HG02938 (cell line): ENCODE measurements around the gene LRP11.
"Not testable (repeated sequence)": the region's sequence is repeated elsewhere in the genome, so short reads cannot be mapped to it uniquely, and the experiment has no call there.

Experiments used
- ATAC-seq: cut with Tn5 transposase; IDR thresholded peaks from one replicate; pipeline ENCODE4 v1.9.1; 2021; ENCODE audit warnings: mild to moderate bottlenecking, moderate library complexity; ENCODE audit not compliant: unreplicated experiment

Gene LRP11

GRCh38 chr6:149871182-149871581 is 7.0 kb upstream of the LRP11 start:
- ATAC-seq, result no peak

GRCh38 chr6:149869275-149869892 is 5.2 kb upstream of the LRP11 start:
- ATAC-seq, result no peak

DNA sequence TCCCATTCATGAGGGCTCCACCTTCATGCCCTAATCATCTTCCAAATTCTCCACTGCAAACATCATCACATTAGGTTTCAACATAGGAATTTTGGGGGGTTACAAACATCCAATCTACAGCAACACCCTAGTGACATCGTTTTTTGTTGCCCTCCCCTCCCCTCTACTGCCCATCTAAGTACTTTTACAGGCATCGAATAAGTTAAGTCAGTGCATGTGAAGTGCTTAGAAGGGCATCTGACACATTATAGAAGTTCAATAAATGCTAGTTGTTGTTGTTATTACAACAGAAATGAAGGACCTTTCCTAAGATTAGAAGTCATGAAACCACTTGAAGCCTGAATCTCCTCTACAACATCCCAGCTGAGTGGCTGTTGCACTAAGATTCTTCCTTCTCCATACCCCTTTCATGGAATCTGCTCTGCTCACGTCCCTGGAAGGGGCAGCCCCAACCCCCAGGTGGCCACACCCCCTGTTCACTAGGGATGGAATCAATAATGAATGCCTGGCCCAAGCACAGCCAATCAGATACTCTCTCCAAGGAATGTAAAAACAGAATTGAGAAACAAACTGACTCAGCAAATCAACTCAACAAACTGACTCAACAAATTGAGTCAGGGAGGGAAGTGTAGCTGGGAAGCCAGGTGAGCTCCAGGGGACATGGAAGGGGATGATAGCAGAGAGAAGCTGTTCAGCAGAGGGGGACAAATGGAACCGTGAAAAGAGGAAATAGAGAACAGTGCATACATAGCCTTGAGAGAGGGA is 3.9 kb upstream of the LRP11 start:
- ATAC-seq, result no peak

DNA sequence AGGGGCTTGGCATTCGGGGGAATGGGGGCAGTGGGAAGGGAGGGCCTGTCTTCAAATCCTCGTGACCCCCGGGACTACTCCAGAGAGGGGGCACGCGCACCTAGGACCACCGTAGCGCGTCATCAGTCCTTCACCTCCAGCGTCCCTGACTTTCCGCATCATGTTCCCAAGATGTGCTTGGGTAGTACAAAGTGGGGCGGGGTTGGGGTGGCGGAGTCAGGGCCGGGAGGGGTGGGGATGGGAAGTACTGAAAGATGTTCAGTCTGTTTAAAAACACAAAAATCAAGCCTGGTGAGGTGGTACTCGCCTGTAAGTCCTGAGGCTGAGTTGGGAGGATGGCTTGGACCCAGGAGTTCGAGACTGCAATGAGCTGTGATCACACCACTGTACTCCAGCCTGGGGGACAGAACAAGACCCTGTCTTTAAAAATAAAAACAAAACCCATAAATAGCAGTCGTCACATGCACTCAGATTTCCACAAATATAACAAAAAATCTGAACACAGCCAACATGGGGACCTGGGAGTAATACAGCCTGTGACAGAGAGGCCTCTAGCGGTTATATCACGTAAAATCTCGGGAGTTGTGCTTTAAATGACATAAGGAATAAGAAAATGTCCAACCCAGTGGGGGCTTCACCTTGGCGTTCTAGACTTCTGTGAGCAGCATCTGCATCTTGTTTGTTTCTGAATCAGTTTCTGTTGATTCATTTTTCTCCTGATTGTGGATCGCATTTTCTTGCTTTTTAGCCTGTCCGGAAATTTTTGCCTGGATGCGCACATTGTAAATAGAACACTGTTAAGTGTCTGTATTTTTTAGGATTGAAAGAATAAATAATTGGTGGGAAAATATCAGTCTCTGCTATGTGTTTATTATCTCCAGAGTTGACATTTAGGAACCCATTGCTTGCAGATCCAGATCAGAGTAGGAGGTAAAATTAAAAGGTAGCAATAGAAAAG is 698 bp upstream of the LRP11 start:
- no peak for ATAC-seq

DNA sequence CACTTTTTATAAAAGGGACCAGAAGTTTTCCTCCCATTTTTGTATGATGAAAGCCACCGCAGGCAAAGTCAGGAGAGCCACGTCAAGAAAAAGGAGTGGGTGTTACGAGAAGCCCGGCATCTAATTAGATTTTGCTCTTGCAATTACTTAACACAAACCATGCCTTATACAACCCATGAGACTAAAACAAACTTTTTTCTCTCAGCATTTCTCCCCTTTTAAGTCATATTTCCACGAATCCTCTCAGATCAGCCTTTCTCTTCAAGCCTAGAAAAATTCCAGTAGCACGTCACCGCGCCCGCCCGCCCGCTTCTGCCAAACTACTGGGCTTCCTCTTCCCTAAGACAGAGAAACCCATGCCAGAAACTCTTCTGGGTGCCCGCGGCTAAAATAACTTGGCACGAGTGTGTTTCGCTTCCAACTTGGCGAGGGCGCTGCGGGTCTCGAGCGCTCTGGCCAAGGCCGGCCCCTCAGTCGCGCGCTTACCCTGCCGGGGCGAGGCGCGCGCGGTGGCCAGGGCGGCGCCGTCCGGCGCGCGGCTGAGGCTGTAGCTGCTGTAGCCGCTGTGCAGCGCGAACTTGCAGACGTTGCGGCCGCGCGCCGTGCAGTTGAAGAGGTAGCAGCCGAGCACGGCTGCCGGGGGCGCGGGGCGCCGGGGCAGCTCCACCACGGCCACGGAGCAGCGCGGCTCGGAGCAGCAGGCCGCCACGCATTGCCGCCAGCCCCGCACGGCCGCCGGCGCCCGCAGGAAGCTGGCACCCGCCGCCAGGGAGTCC is 1.0 kb downstream of the LRP11 start:
- ATAC-seq, result no peak

DNA sequence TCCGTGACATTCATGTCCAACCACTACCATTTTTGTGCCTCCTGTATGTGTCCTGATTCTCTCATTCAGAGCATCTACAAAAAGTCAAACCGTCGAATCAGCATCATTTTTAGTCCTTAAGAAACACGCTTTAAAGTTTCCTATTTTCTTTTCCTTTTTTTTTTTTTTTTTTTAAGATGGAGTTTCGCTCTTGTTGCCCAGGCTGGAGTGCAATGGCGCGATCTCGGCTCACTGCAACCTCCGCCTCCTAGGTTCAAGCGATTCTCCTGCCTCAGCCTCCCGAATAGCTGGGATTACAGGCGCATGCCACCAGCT is 1.8 kb downstream of the LRP11 start:
- not testable (repeated sequence) for ATAC-seq

DNA sequence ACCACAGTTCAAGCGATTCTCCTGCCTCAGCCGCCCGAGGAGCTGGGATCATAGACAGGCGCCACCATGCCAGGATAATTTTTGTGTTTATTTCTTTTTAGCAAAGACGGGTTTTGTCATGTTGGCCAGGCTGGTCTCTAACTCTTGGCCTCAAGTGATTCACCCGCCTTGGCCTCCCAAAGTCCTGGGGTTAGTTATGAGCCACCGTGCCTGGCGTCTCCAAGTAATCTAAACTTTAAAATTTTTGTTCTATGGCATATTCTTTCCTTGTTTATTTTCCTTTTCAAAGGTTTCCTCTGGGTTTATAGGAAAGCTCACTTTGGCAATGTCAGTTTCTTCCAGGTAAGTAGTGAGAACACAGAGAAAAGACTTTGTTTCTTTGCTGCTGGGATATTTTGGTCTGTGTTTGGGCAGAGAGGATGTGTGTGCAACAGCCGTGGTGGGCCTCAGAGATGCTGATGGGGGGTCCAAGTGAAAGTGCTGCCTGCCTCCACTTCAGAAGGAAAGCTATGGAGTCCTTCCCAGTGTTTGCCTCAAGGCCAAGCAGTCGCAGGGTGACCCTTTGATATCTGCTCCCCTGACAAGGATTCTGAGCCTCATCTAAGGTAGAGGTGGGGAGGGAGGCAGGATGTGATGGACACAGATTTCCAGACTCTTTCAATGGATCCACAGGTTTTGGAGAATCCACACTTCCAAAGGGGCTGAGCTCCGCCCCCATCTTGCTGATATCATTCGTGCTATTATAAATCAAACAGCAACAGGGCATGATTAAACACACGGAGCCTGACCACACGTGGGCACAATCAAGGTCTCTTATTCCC is 2.3 kb downstream of the LRP11 start:
- ATAC-seq, result no peak

- no peak for ATAC-seq
These were observed 3.1 kb downstream of the LRP11 start for GRCh38 chr6:149860834-149861602.

DNA sequence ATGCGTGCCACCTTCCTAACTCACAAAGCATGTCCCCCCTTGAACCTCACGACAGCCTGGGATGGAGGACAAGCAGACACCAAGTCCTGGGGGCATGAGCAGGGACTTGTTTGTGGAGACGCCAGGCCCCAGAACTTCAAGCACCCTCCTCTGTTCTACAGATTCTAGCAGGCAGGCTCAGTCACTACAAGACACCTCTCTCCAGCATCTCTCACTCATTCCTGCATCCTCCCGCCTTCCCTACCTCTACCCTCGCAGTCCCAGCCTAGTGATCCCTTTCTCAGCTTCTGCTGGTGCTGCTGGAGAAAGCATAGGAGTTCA is 3.7 kb downstream of the LRP11 start:
- no peak for ATAC-seq

DNA sequence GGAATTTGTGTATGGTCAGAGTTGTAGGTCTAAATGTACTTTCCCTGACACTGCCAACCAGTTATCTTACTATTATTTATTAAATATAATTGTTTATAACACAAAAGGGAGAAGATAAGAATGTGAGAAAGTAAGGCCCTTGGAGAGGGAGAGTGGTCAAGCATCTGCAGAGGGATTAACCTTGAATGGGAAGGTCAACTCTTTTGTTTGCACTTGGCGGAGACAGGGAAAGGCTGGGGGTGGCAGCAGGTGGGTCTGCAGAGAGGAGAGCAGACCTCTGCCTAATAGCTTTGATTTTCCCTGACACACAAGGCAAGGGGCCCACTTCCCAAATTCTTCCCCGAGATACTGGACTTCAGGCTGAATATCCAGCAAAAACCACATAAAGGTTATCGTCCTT is 4.2 kb downstream of the LRP11 start:
- ATAC-seq, result no peak

DNA sequence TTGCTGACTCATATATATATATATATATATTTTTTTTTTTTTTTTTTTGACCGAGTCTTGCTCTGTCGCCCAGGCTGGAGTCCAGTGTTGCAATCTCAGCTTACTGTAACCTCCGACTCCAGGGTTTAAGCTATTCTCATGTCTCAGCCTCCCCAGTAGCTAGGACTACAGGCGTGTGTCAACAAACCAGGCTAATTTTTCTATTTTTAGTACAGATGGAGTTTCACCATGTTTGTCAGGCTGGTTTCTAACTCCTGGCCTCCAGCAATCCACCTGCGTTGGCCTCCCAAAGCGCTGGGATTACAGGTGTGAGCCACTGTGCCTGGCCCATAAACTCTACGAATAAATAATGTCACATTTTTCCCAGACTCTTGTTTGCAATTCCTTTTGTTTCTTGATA is 4.8 kb downstream of the LRP11 start:
- ATAC-seq, result no peak

DNA sequence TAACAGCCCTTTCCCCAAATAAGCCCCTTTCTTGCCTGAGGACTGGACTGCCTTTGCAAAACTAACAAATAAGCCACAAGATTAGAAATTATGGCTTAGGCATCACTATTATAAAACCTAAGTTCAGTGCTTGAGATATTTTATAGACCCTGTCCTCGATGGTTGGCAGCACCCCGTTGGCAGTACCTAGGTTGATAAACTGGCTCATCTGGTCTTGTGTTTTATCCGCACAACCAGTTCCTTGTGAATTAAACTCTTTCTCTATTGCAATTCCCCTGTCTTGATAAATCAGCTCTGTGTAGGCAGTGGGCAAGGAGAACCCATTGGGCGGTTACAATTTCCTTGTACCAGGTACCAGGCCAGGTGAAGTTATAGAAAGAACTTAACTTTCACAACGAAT is 6.6 kb downstream of the LRP11 start:
- no peak for ATAC-seq

DNA sequence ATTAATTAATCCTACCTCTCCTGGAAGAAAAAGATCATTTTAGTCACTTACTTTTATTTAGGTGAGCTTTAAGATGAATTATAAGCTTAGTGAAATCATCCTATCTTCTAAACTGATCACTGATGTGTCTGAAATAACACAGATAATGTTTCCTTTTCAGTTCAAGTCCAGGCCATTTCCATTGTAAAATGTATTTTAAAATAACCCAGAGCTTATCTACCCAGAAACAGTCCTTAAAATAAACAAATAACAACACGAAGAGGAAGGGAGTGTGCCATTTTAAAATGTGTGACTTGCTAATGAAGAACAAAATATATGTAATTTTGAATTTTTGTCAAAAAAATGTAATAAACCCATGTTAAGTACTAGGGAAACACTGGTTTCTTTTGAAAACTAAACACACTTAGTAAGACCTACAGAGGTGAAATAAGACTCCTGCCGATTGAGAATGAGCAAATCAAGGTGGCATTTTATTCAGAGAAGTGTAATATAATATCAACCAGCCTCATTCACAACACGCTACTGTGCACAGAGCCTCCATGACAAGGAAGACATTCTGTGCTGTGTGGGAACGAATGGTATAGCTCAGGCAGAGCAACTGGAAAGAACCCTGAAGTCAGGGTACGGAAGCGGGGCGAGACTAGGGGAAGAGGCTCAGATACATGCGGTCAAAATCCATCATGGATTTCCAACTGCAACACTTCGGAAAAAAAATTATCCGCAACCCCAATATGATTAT is 7.7 kb downstream of the LRP11 start:
- no peak for ATAC-seq

GRCh38 chr6:149855741-149856140 is 8.4 kb downstream of the LRP11 start:
- ATAC-seq, result no peak

DNA sequence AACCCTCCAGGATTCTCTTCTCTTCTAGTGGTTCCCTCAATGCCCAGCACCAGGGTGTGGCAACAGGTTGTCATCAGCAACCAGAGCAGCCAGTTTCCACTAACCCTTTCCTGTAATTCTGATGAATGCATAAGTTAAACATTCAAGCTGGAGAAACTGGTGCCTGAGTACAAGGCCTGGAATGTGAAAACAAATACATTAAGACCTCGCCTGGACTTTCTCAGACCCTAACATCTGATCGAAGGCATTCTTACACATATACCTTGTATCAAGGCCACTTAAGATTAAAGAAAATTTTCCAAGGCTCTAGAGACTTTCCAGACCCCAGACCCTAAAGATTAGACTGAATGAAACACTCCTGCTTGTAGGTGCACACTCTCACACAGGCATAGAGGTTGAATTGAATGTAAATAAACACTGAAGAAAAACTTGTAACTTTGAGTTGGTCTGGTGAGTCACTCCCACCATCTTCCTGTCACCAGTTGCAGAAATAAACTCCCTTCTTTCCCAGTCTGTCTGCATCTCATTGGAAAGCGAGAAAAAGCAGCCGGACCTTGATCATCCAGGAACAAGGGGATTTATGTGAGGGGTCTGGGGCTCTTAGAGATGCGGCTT is 9.0 kb downstream of the LRP11 start:
- no peak for ATAC-seq

GRCh38 chr6:149854532-149854931 is 9.6 kb downstream of the LRP11 start:
- ATAC-seq, result no peak

- not testable (repeated sequence) for ATAC-seq
These were observed 10.1 kb downstream of the LRP11 start for GRCh38 chr6:149854017-149854416.

DNA sequence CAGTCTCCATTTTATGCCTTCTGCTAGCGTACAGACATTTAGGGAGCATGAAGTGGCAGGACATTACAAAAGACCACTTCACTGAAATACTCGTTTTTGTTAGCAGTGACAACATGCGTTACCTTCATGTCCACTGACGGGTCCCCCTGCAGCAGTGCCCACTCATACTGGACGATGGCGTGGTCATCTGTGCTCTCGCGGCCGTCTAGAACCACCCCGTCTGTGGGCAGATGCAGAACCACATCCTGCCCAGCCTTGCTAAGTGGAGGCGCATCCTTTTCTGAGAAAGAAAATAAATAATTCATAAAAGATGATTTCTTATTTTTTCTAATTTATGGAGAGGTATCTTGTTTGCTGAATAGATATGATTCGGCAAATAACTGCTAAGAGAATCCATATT is 11.3 kb downstream of the LRP11 start:
- no peak for ATAC-seq
